H7 (cell line): ENCODE results near the gene SMIM1. TPM values are rescaled to one million over a fixed set of nuclear protein-coding genes. Genes with fewer than 3 reads are reported as not detected.
"Not testable (repeated sequence)": the region's sequence is repeated elsewhere in the genome, so short reads cannot be mapped to it uniquely, and the experiment has no call there.

Experiments
- DNase-seq: peaks from one replicate; pipeline ENCODE4 v3.0.0; 2012
- H3K27me3 ChIP-seq: 2 replicates; pipeline ENCODE4 v1.6.0; 2011; ENCODE audit warnings: mild to moderate bottlenecking, low read length; ENCODE audit not compliant: control insufficient read depth, insufficient read depth
- H3K36me3 ChIP-seq: replicated peaks from 2 replicates; pipeline ENCODE4 v1.5.1; 2011; ENCODE audit warnings: low read length; ENCODE audit not compliant: control insufficient read depth, insufficient read depth
- H3K4me3 ChIP-seq: 2 replicates; pipeline ENCODE4 v1.5.1; 2011; ENCODE audit warnings: low read depth, mild to moderate bottlenecking, control low read depth, low read length, moderate library complexity; ENCODE audit not compliant: insufficient read depth
- total RNA-seq: library from RNA; depleted of rRNA; stranded (reverse); fragments of >200 nt; shearing (Covaris generic); gene quantifications from 2 replicates; pipeline ENCODE4 v1.2.3, GENCODE V29; 2014; rRNA removed

The SMIM1 gene
- total RNA-seq: 5.0 and 6.5 TPM in 2 replicates

- H3K4me3 ChIP-seq: peak within 1 kb of the TSS; percentile 70
- DNase-seq: no peak
- peaks cover 11% of the 10 kb centered on the region for H3K27me3 ChIP-seq
- H3K36me3 ChIP-seq: no peaks in the 10 kb centered on the region; the same call in 1 of the 2 replicates
Measured at GRCh38 chr1:3772715-3773571, at the start of gene SMIM1. Gene SMIM1, plus strand, starts transcription at chr1:3772749. Its CDS starts 2,625 bp downstream, at chr1:3775374.

GRCh38 chr1:3722846-3723245 lies 49.7 kb upstream of the SMIM1 start:
- H3K4me3 ChIP-seq: no peak overlapping the region
- H3K27me3 ChIP-seq: no peaks in the 10 kb centered on the region
- no peaks in the 10 kb centered on the region for H3K36me3 ChIP-seq
- no peak for DNase-seq

GRCh38 chr1:3724416-3725030 lies 48.0 kb upstream of the SMIM1 start:
- not testable (repeated sequence) for H3K4me3 ChIP-seq, H3K27me3 ChIP-seq, H3K36me3 ChIP-seq
- peak; percentile 93 for DNase-seq

- Histone ChIP-seq H3K4me3 (no peak overlapping the region), H3K27me3 (no peaks in the 10 kb centered on the region; the same call in 1 of the 2 replicates), H3K36me3 (no peaks in the 10 kb centered on the region)
- DNase-seq: no peak
Measured at GRCh38 chr1:3725366-3725765, 47.2 kb upstream of the SMIM1 start.

- Histone ChIP-seq H3K36me3 (no peaks in the 10 kb centered on the region), H3K4me3 (no peak overlapping the region), H3K27me3 (no peaks in the 10 kb centered on the region; the same call in 1 of the 2 replicates)
- peak; percentile 97 for DNase-seq
Measured at GRCh38 chr1:3727042-3727824, 45.3 kb upstream of the SMIM1 start.

GRCh38 chr1:3727825-3728776 lies 44.4 kb upstream of the SMIM1 start:
- H3K36me3 ChIP-seq: no peaks in the 10 kb centered on the region
- no peak for DNase-seq
- no peaks in the 10 kb centered on the region; the same call in 1 of the 2 replicates for H3K27me3 ChIP-seq

GRCh38 chr1:3729594-3730542 lies 42.7 kb upstream of the SMIM1 start:
- Histone ChIP-seq H3K4me3 (no peak overlapping the region), H3K36me3 (no peaks in the 10 kb centered on the region; the same call in 1 of the 2 replicates), H3K27me3 (no peaks in the 10 kb centered on the region; the same call in 1 of the 2 replicates)
- DNase-seq: no peak

More at GRCh38 chr1:3727825-3728776, 44.4 kb upstream of the SMIM1 start:
- H3K4me3 ChIP-seq: no peak overlapping the region

GRCh38 chr1:3730543-3731247 lies 41.9 kb upstream of the SMIM1 start:
- DNase-seq: no peak
- Histone ChIP-seq H3K4me3 (no peak overlapping the region), H3K27me3 (no peaks in the 10 kb centered on the region; the same call in 1 of the 2 replicates), H3K36me3 (no peaks in the 10 kb centered on the region; the same call in none of the 2 replicates)

GRCh38 chr1:3731583-3732433 lies 40.7 kb upstream of the SMIM1 start:
- H3K4me3 ChIP-seq: no peak overlapping the region
- no peaks in the 10 kb centered on the region; the same call in none of the 2 replicates for H3K36me3 ChIP-seq
- H3K27me3 ChIP-seq: no peaks in the 10 kb centered on the region; the same call in 1 of the 2 replicates
- peak; percentile 75 for DNase-seq

GRCh38 chr1:3732434-3733093 lies 40.0 kb upstream of the SMIM1 start:
- DNase-seq: peak; percentile 93

More at GRCh38 chr1:3732434-3733093, 40.0 kb upstream of the SMIM1 start:
- Histone ChIP-seq H3K4me3 (peak overlapping the region; percentile 33; the same call in 1 of the 2 replicates), H3K36me3 (no peaks in the 10 kb centered on the region; the same call in none of the 2 replicates), H3K27me3 (no peaks in the 10 kb centered on the region; the same call in 1 of the 2 replicates)
